ENCODE data around the gene HSPG2. TPM values are rescaled to one million over a fixed set of nuclear protein-coding genes. Genes with fewer than 3 reads are reported as not detected.

Gene HSPG2
- total and polyA plus RNA-seq, 2 of the 13 experiments (the other 11 are each of a cell fraction or from before 2014, with no cell fraction given): 9.1 to 13.1 TPM

DNA sequence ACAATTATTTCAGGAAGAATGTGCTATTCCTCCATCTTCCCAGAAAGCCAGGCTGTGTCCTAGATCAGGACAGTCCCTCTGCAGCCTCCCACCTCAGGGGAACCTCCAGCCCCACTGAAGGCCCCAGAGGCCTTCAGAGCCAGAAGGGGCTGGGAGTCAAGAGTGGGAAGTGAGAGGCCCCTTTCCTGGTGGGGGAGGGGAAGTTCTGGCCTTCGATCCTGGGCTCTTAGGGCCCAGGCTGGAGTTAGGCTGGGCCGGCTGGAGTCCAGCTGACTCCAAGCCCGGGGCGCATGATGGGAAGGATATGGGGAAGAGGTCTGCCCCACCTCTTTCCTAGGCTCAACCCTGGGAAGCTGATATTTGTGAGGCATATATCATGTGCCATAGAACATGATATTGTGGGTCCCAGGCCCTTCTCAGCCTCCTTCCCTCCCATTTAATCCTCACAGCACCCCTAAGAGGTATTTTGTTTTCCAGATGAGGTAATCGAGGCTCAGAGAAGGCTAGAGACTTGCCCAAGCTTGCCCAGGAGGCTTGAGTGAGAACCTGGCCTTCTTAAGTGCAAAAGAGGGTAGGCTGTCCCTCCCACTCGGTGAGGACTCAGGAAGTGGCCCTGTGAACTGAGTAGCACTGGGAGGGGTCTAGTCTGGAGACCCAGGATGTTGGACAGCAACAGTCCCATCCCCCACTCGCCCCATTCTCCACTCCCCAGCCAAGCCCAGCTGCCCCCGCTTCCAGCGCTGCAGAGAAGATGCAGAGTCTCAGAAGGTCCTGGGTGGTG lies 18.6 kb upstream of the HSPG2 start (continued):
- TF ChIP-seq, protein P1, sequence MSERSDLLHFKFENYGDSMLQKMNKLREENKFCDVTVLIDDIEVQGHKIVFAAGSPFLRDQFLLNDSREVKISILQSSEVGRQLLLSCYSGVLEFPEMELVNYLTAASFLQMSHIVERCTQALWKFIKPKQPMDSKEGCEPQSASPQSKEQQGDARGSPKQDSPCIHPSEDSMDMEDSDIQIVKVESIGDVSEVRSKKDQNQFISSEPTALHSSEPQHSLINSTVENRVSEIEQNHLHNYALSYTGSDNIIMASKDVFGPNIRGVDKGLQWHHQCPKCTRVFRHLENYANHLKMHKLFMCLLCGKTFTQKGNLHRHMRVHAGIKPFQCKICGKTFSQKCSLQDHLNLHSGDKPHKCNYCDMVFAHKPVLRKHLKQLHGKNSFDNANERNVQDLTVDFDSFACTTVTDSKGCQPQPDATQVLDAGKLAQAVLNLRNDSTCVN (CRISPR knock-in tag; IDR thresholded peaks at IDR 0.05; ENCODE audit: borderline replicate concordance): no peak
- TF ChIP-seq ZNF543 (CRISPR knock-in tag; IDR thresholded peaks at IDR 0.05): no peak

DNA sequence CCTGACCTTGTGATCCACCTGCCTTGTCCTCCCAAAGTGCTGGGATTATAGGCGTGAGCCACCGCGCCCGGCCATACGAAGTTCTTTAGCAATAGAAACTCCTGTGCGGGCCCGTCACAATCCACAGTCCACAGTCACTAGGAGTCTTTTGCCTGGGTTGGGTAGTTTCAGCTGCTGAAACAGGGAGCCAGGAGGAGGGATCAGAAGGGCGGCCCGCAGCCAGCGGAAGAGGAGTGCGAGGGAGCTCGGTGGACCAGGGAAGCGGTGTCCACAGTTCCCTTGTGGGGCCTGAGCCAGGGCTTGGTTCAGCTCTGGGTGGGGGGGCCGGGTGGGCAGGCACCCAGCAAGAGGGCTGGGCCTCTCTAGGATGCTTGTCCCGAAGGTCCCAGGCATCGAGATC lies 17.9 kb upstream of the HSPG2 start:
- no peak overlapping the region for H3K27ac ChIP-seq (ENCODE audit: extremely low read length, insufficient read depth, low read length)
- no peak for DNase-seq (ENCODE audit: low spot score)
- H3K9me3 ChIP-seq (ENCODE audit: low read length): no peaks in the 10 kb centered on the region
- BruUV-seq (replicated peaks): no TSS peak
- 37% methylated on average over 5 of the region's 16 CpGs for WGBS (ENCODE audit: low lambda C conversion rate)
- no peak for TF ChIP-seq HOXA3 (CRISPR knock-in tag; IDR thresholded peaks at IDR 0.05)
- no peak for TF ChIP-seq MIER3 (CRISPR knock-in tag; IDR thresholded peaks at IDR 0.05; ENCODE audit: borderline replicate concordance)
- TF ChIP-seq HNRNPLL (IDR thresholded peaks at IDR 0.05; ENCODE audit: low read depth, low read length, poor library complexity, severe bottlenecking): peak; percentile 34
- no peak for TF ChIP-seq DMAP1 (CRISPR knock-in tag; IDR thresholded peaks at IDR 0.05)
- no peak for TF ChIP-seq TSC22D2 (CRISPR knock-in tag; IDR thresholded peaks at IDR 0.05; ENCODE audit: borderline replicate concordance)
- TF ChIP-seq NCOR1 (IDR thresholded peaks at IDR 0.05; ENCODE audit: borderline replicate concordance, low read length): no peak
- no peak for TF ChIP-seq SRF (IDR thresholded peaks at IDR 0.05; ENCODE audit: low read depth, low read length)
- TF ChIP-seq ZNF263 (CRISPR knock-in tag; IDR thresholded peaks at IDR 0.05): peak; percentile 62; the same call in 1 of the 2 replicates
- no peak overlapping the region for H2AFZ ChIP-seq (ENCODE audit: low read length)
- H4K20me1 ChIP-seq (ENCODE audit: insufficient read depth, low read length): no peaks in the 10 kb centered on the region
- POLR2A ChIA-PET: interaction anchor here (0.6 to 1.2 kb wide), 3 partner anchors 13 to 285 kb away, joined by 3 to 6 read pairs (median 3); no protein-coding TSS in a partner anchor
- H3K9ac ChIP-seq (ENCODE audit: insufficient read depth, low read depth, low read length): no peak overlapping the region
- FAIRE-seq: no peak
- H3K79me2 ChIP-seq (ENCODE audit: insufficient read depth, low read length): no peaks in the 10 kb centered on the region
- H3K4me2 ChIP-seq (ENCODE audit: low read depth, low read length): peak overlapping the region; percentile 85
- in situ Hi-C loops (cut with HindIII; ENCODE audit: extremely low pct_ligation_motif_present, low pct_unique_long_range_greater_than_20kb): loop anchor here (5.0 kb wide), 1 partner anchor 43 kb away; no protein-coding TSS in a partner anchor
- H3K4me1 ChIP-seq (ENCODE audit: insufficient read depth, low read length): peaks cover 46% of the 10 kb centered on the region
- peak; percentile 33 for ATAC-seq
- intact Hi-C loops (cut with micrococcal nuclease; ENCODE audit: unreplicated experiment): no loop called here
- H3K4me3 ChIP-seq (replicated peaks in 1 of 3; ENCODE audit: insufficient read depth in 1 of 3, low read depth in 2 of 3, low read length in 3 of 3): peak overlapping the region in 1 of 3 experiments; percentile 51; a peak in 1 of 6 replicates
- peaks cover 2 to 31% of the 10 kb centered on the region in 2 experiments; a peak in 4 of 5 replicates for H3K27me3 ChIP-seq (ENCODE audit: control insufficient read depth in 1 of 2, insufficient read depth in 2 of 2, low read length in 2 of 2)
- CTCF ChIA-PET (ENCODE audit: low intra/inter-chr PET ratio, low total read pairs): no interaction called here
- no peaks in the 10 kb centered on the region for H3K36me3 ChIP-seq (replicated peaks in 1 of 2; ENCODE audit: control insufficient read depth in 1 of 2, insufficient read depth in 2 of 2, low read length in 2 of 2)
